K562 (cell line): ENCODE data around the gene TOMM6. TPM values are rescaled to one million over a fixed set of nuclear protein-coding genes. Genes with fewer than 3 reads are reported as not detected.

Experiments used
- ATAC-seq: fragments of 200-7000 bp; cut with Tn5 transposase; 3 replicates; pipeline ENCODE4 v1.9.1; 2020; ENCODE audit warnings: moderate library complexity
- BruUV-seq: library from RNA; stranded (reverse); fragments of 400-500 nt; replicated peaks from 2 replicates; lab custom pipeline; 2021; lab: Mats Ljungman, UMichigan
- CTCF ChIA-PET: fragments of 300-600 bp; formaldehyde crosslinking; extraction: SDS; loops from one replicate; lab custom pipeline; 2021; ENCODE audit warnings: low intra/inter-chr PET ratio; lab: Yijun Ruan, JAX
- POLR2A ChIA-PET: fragments of 300-600, 350-650 bp; sonication (Branson Sonifier 250); formaldehyde crosslinking; extraction: SDS; loops from one replicate; lab custom pipeline; 2021; ENCODE audit warnings: antibody characterized with exemption, inconsistent platforms; lab: Yijun Ruan, JAX
- DNase-seq, 4 experiments: peaks; one replicate each; pipeline versions ENCODE4 v3.0.0 to v3.0.0-alpha.2; 2011 to 2018; ENCODE audit warnings: low spot score in 3 of 4, mixed read lengths in 3 of 4; ENCODE audit errors: extremely low read depth in 1 of 4
- FAIRE-seq: peaks from 2 replicates; lab custom pipeline; 2011; peaks lifted over from hg19 to GRCh38; lab: Jason Lieb, UNC
- H2AFZ ChIP-seq: 2 replicates; pipeline ENCODE4 v1.6.0; 2011; ENCODE audit warnings: low read depth, low read length, control low read depth, inconsistent platforms
- H3K27ac ChIP-seq: fragments of 200-600 bp; 3 replicates; pipeline ENCODE4 v1.8.0; 2011; ENCODE audit warnings: low read depth, mild to moderate bottlenecking, control low read depth, inconsistent platforms, low read length, moderate library complexity, mixed read lengths; ENCODE audit errors: extremely low read depth
- H3K27me3 ChIP-seq, 2 experiments: fragments of 300-600 bp in 1 of 2; 2 replicates in 1 of 2; 3 replicates in 1 of 2; pipeline versions ENCODE4 v1.6.0 to v1.8.0; 2011; ENCODE audit warnings: inconsistent platforms in 2 of 2, low read length in 2 of 2, mild to moderate bottlenecking in 1 of 2, mixed read lengths in 1 of 2, moderate library complexity in 1 of 2; ENCODE audit not compliant: control insufficient read depth in 2 of 2, insufficient read depth in 2 of 2
- H3K36me3 ChIP-seq: fragments of 300-600 bp; 3 replicates; pipeline ENCODE4 v1.8.0; 2011; ENCODE audit warnings: mild to moderate bottlenecking, low read length, inconsistent platforms; ENCODE audit not compliant: control insufficient read depth, insufficient read depth
- H3K4me1 ChIP-seq, 2 experiments: fragments of 200-600 bp in 1 of 2; replicated peaks in 1 of 2; 2 replicates in 1 of 2; 3 replicates in 1 of 2; pipeline versions ENCODE4 v1.5.1 to v1.8.0; 2011; ENCODE audit warnings: inconsistent platforms in 2 of 2, low read length in 2 of 2, mild to moderate bottlenecking in 1 of 2, mixed read lengths in 1 of 2, moderate library complexity in 1 of 2; ENCODE audit not compliant: control insufficient read depth in 2 of 2, insufficient read depth in 2 of 2
- H3K4me2 ChIP-seq: 2 replicates; pipeline ENCODE4 v1.6.1; 2011; ENCODE audit warnings: low read length, control low read depth, inconsistent platforms, mixed read lengths; ENCODE audit not compliant: insufficient read depth
- H3K4me3 ChIP-seq: fragments of 200-600 bp; sonication (generic), shearing (Covaris generic); 2 replicates; pipeline ENCODE4 v1.5.1; 2016; ENCODE audit warnings: control low read depth, inconsistent platforms
- H3K79me2 ChIP-seq: fragments of 200-600 bp; 3 replicates; pipeline ENCODE4 v1.8.0; 2011; ENCODE audit warnings: low read length, inconsistent platforms; ENCODE audit not compliant: control insufficient read depth, insufficient read depth
- H3K9ac ChIP-seq, 2 experiments: 2 replicates each; pipeline versions ENCODE4 v1.6.0 to v1.6.1; 2011; ENCODE audit warnings: low read depth in 2 of 2, low read length in 2 of 2, control low read depth in 1 of 2, inconsistent platforms in 1 of 2, mild to moderate bottlenecking in 1 of 2, mixed read lengths in 1 of 2; ENCODE audit not compliant: insufficient read depth in 1 of 2
- H3K9me1 ChIP-seq: one replicate; pipeline ENCODE4 v1.6.0; 2011; ENCODE audit warnings: inconsistent platforms, mild to moderate bottlenecking, low read length, moderate library complexity; ENCODE audit not compliant: control insufficient read depth, insufficient read depth
- H3K9me3 ChIP-seq: replicated peaks from 2 replicates; pipeline ENCODE4 v1.5.1; 2011; ENCODE audit warnings: low read depth, low read length, inconsistent platforms; ENCODE audit not compliant: control insufficient read depth, insufficient read depth
- H4K20me1 ChIP-seq: replicated peaks from 2 replicates; pipeline ENCODE4 v1.6.1; 2011; ENCODE audit warnings: low read length, inconsistent platforms, mixed read lengths; ENCODE audit not compliant: control insufficient read depth, insufficient read depth
- DDX20 ChIP-seq: fragments of 450-650 bp; IDR thresholded peaks from 2 replicates; pipeline ENCODE4 v1.6.1; 2016; ENCODE audit warnings: missing genetic modification characterization, low read depth, mild to moderate bottlenecking, missing compliant biosample characterization, moderate library complexity
- ILF3 ChIP-seq: fragments of 450-650 bp; IDR thresholded peaks from 2 replicates; pipeline ENCODE4 v1.6.1; 2018; ENCODE audit warnings: antibody characterized with exemption, mild to moderate bottlenecking, moderate library complexity, borderline replicate concordance
- NCOA4 ChIP-seq: fragments of 450-650 bp; IDR thresholded peaks from 2 replicates; pipeline ENCODE4 v1.6.1; 2018; ENCODE audit warnings: mild to moderate bottlenecking; ENCODE audit not compliant: partially characterized antibody
- POLR2A ChIP-seq: fragments of 450-650 bp; conservative IDR thresholded peaks from 2 replicates; pipeline ENCODE4 v1.6.1; 2016
- THRB ChIP-seq: fragments of 450-650 bp; formaldehyde crosslinking; conservative IDR thresholded peaks from 2 replicates; pipeline ENCODE4 v1.4.0; 2022; ENCODE audit warnings: mild to moderate bottlenecking, missing genetic modification characterization
- ZNF512 ChIP-seq: IDR thresholded peaks from 2 replicates; pipeline ENCODE4 v1.6.1; 2016; ENCODE audit warnings: missing genetic modification characterization, missing compliant biosample characterization
- ZNF75A ChIP-seq: fragments of 450-650 bp; formaldehyde crosslinking; IDR thresholded peaks from 2 replicates; pipeline ENCODE4 v1.4.0; 2020; ENCODE audit warnings: mild to moderate bottlenecking
- ZNF79 ChIP-seq: fragments of 250-450 bp; sonication (Bioruptor Pico); IDR thresholded peaks from 2 replicates; pipeline ENCODE4 v1.4.0; 2020; ENCODE audit warnings: low read depth, mild to moderate bottlenecking, moderate library complexity
- WGBS: fragments of 100-300 bp; shearing (Covaris generic); methylation state at CpG from one replicate; pipeline ENCODE4 v1.1.6; 2016; ENCODE audit warnings: low coverage, mixed read lengths; ENCODE audit not compliant: insufficient coverage; ENCODE audit errors: missing lambda C conversion rate; 5-methylcytosine and 5-hydroxymethylcytosine counted together
- in situ Hi-C: fragments of 300-500 bp; cut with MboI; formaldehyde crosslinking; loops from 4 replicates; pipeline ENCODE4 v1.15.0; 2018; ENCODE audit warnings: inconsistent platforms, mixed read lengths
- intact Hi-C: fragments of 100-400 bp; cut with micrococcal nuclease; formaldehyde crosslinking; loops from 2 replicates; pipeline ENCODE4 v1.14.2; 2022
- polyA plus RNA-seq, 8 experiments: library from polyadenylated mRNA; depleted of rRNA in 4 of 8; stranded (reverse) in 5 of 8; unstranded in 3 of 8; fragments of >200 nt; fragmentation: Nextera tagmentation in 2 of 8; fragmentation: Illumina TruSeq in 1 of 8; extraction: Ambion mirVana in 2 of 8; extraction: Trizol in 1 of 8; gene quantifications; 2 replicates each; pipeline versions ENCODE4 v1.2.1 to v1.2.3, GENCODE V29; 2011 to 2014; ENCODE audit warnings: inconsistent platforms in 1 of 8, missing spikeins in 1 of 8
- total RNA-seq, 7 experiments: library from RNA; depleted of rRNA in 6 of 7; stranded (reverse); fragments of >200 nt in 6 of 7; fragmentation: Illumina TruSeq in 2 of 7; extraction: Trizol in 2 of 7; gene quantifications; 2 replicates each; pipeline versions ENCODE4 v1.2.1 to v1.2.3, GENCODE V29; 2011 to 2021; ENCODE audit warnings: low replicate concordance in 1 of 7
- TF ChIP-seq, protein P1 (sequence below): fragments of 200-800 bp; sonication (Bioruptor generic); IDR thresholded peaks from 2 replicates; pipeline ENCODE4 v1.6.1; 2017; ENCODE audit warnings: missing genetic modification characterization, missing compliant biosample characterization
- TF ChIP-seq, protein P2 (sequence below), 2 experiments: IDR thresholded peaks; 2 replicates each; pipeline ENCODE4 v1.6.1; 2012; ENCODE audit warnings: improper control_type of control experiment in 2 of 2, low read depth in 2 of 2, low read length in 2 of 2, borderline replicate concordance in 1 of 2
- TF ChIP-seq, protein P3 (sequence below): fragments of 250-450 bp; sonication (Bioruptor Pico); IDR thresholded peaks from 2 replicates; pipeline ENCODE4 v1.9.0; 2021; ENCODE audit warnings: mild to moderate bottlenecking, inconsistent platforms

The TOMM6 gene
- total and polyA plus RNA-seq, 9 of the 15 experiments (the other 6 are each of a cell fraction or from before 2014, with no cell fraction given): 380 to 2,097 (median 1,065) TPM

DNA sequence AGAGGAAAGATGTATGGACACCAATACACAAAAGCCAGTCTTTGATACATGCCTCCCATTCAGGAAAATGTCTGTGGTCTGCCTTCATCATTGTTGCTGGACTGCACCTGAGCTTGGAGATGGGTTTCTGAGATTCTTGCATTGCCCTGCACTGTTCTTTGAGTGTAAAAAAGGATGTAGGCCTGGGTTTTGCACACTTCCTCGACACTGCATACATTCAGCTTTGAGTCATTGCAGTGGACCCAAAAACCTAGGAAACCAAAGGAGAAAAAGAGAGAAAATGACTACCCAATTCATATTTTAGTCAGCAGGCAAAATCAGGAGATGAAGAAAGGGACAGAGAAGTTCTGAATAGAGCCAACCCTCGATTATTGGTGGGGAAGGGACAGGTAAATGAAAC is 9.0 kb downstream of the TOMM6 start (continued):
- TF ChIP-seq, protein P1, sequence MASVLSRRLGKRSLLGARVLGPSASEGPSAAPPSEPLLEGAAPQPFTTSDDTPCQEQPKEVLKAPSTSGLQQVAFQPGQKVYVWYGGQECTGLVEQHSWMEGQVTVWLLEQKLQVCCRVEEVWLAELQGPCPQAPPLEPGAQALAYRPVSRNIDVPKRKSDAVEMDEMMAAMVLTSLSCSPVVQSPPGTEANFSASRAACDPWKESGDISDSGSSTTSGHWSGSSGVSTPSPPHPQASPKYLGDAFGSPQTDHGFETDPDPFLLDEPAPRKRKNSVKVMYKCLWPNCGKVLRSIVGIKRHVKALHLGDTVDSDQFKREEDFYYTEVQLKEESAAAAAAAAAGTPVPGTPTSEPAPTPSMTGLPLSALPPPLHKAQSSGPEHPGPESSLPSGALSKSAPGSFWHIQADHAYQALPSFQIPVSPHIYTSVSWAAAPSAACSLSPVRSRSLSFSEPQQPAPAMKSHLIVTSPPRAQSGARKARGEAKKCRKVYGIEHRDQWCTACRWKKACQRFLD (CRISPR knock-in tag): no peak
- no peak for TF ChIP-seq ILF3
- TF ChIP-seq DDX20 (tag): no peak
- no peak for TF ChIP-seq POLR2A
- TF ChIP-seq, protein P2, sequence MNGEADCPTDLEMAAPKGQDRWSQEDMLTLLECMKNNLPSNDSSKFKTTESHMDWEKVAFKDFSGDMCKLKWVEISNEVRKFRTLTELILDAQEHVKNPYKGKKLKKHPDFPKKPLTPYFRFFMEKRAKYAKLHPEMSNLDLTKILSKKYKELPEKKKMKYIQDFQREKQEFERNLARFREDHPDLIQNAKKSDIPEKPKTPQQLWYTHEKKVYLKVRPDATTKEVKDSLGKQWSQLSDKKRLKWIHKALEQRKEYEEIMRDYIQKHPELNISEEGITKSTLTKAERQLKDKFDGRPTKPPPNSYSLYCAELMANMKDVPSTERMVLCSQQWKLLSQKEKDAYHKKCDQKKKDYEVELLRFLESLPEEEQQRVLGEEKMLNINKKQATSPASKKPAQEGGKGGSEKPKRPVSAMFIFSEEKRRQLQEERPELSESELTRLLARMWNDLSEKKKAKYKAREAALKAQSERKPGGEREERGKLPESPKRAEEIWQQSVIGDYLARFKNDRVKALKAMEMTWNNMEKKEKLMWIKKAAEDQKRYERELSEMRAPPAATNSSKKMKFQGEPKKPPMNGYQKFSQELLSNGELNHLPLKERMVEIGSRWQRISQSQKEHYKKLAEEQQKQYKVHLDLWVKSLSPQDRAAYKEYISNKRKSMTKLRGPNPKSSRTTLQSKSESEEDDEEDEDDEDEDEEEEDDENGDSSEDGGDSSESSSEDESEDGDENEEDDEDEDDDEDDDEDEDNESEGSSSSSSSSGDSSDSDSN (IDR thresholded peaks at IDR 0.05; ENCODE audit: borderline replicate concordance in 1 of 2, low read depth in 2 of 2, low read length in 2 of 2): no peak
- TF ChIP-seq ZNF75A: no peak

DNA sequence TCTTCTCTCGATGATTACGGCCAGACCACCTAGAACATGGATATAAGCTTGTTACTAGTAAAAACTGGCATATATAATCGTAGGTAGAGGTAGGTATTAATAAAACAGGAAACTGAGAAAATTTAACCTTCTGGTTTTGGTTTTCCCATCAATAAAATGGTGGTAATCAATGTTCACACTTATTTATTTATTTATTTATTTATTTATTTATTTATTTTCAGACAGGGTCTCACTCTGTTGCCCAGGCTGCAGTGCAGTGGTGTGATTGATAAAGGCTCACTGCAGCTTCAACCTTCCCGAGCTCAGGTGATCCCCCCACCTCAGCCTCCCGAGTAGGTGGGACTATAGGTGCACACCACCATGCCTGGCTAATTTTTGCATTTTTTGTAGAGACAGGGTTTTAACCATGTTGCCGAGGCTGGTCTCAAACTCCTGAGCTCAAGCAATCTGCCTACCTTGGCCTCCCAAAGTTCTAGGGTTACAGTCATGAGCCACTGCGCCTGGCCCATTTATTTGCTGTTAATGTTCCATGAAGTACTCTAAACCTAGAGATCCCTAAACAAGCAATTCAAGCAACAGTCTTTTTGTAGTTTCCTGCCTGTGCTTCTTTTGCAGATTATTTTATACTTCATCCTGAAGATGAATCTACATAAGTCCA is 11.5 kb downstream of the TOMM6 start:
- H4K20me1 ChIP-seq: no peaks in the 10 kb centered on the region
- H3K9ac ChIP-seq: no peak overlapping the region
- 77% methylated on average over 7 of the region's 7 CpGs for WGBS
- no peaks in the 10 kb centered on the region for H3K9me3 ChIP-seq
- no peak for ATAC-seq
- in situ Hi-C loops (no loop called here), intact Hi-C loops (no loop called here)
- no peak overlapping the region for H2AFZ ChIP-seq
- H3K9me1 ChIP-seq: no peaks in the 10 kb centered on the region
- no TSS peak for BruUV-seq
- no peaks in the 10 kb centered on the region for H3K4me1 ChIP-seq
- H3K4me2 ChIP-seq: no peak overlapping the region
- no peak for DNase-seq
- CTCF ChIA-PET: no interaction called here
- H3K79me2 ChIP-seq: no peaks in the 10 kb centered on the region
- FAIRE-seq: no peak
- H3K36me3 ChIP-seq: peaks cover 19% of the 10 kb centered on the region; the same call in 1 of the 3 replicates
- H3K4me3 ChIP-seq: no peak overlapping the region
- H3K27me3 ChIP-seq: no peaks in the 10 kb centered on the region
- POLR2A ChIA-PET: interaction anchor here (0.6 to 3.5 kb wide), 4 partner anchors 9 to 246 kb away, joined by 3 to 37 read pairs (median 4); partner anchors contain the start of gene TOMM6
- H3K27ac ChIP-seq: no peak overlapping the region
- TF ChIP-seq THRB (CRISPR knock-in tag): no peak
- TF ChIP-seq ZNF79 (CRISPR knock-in tag): no peak
- TF ChIP-seq ZNF512 (tag): no peak
- TF ChIP-seq NCOA4: no peak
- TF ChIP-seq, protein P3, sequence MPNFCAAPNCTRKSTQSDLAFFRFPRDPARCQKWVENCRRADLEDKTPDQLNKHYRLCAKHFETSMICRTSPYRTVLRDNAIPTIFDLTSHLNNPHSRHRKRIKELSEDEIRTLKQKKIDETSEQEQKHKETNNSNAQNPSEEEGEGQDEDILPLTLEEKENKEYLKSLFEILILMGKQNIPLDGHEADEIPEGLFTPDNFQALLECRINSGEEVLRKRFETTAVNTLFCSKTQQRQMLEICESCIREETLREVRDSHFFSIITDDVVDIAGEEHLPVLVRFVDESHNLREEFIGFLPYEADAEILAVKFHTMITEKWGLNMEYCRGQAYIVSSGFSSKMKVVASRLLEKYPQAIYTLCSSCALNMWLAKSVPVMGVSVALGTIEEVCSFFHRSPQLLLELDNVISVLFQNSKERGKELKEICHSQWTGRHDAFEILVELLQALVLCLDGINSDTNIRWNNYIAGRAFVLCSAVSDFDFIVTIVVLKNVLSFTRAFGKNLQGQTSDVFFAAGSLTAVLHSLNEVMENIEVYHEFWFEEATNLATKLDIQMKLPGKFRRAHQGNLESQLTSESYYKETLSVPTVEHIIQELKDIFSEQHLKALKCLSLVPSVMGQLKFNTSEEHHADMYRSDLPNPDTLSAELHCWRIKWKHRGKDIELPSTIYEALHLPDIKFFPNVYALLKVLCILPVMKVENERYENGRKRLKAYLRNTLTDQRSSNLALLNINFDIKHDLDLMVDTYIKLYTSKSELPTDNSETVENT: no peak
